ENCODE results near the gene SYCP2. TPM values are rescaled to one million over a fixed set of nuclear protein-coding genes. Genes with fewer than 3 reads are reported as not detected.

SYCP2 gene
- total RNA-seq, 1 donor from 2014 or later, result 5.3 TPM

GRCh38 chr20:59831916-59832270, 101.5 kb downstream of the SYCP2 start:
- intact Hi-C loops (cut with micrococcal nuclease), result no loop called here
- no peak for DNase-seq
- Mint-ChIP-seq H3K9me3 (no peaks in the 10 kb centered on the region), H3K27ac (no peak overlapping the region), H3K27me3 (peaks cover 10% of the 10 kb centered on the region), H3K4me1 (no peaks in the 10 kb centered on the region), H3K36me3 (ENCODE audit: low read depth) (no peaks in the 10 kb centered on the region), H3K4me3 (no peak overlapping the region)

DNA sequence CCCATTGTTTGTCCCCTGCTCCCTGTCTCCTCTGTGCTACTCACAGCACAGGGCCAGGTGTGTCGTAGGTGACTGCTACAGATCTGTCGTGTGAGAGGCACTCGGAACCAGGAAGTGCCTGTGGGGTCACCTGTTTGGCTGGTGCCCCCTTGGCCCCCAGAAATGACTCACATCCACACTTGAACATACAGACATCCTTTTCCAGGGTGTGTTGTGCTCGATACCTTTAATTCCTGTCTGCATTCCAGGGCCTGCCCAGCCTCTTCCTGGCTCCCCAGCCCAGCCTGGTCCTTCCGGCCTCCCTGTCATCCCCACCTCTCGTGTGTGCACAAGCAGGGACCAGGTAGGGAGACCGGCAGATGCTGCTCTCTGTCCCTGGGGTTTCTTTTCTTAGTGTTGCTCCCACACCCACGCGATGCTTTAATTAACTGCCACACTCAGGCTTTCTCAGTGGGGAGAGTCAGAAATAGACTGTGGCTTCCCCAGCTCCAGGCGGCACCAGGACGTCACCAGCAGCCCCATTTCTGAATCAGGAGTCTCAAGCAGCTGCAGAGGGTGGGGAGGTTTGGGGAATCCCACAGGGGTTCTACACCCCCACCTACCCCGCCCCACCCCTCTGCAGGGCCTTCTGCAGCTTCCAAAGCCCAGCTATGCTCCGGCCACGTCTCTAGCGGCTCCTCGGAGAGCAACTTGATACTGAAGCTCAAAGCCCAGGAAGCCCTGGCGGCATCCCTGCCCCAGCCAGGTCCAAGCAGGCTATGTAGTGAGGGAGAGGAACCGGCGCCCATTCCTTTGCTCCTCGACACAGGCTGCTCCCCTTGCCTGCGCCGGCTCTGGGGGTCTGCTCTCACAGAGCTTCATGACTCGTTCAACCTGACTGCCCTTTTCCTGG, 102.2 kb downstream of the SYCP2 start:
- DNase-seq, result no peak
- Mint-ChIP-seq H3K4me1 (no peaks in the 10 kb centered on the region), H3K36me3 (ENCODE audit: low read depth) (no peaks in the 10 kb centered on the region), H3K27ac (no peak overlapping the region), H3K4me3 (no peak overlapping the region), H3K27me3 (peaks cover 10% of the 10 kb centered on the region), H3K9me3 (no peaks in the 10 kb centered on the region)
- intact Hi-C loops (cut with micrococcal nuclease), result no loop called here

GRCh38 chr20:59830665-59831023, 102.8 kb downstream of the SYCP2 start:
- H3K4me3 Mint-ChIP-seq, result no peak overlapping the region
- H3K36me3 Mint-ChIP-seq (ENCODE audit: low read depth), result no peaks in the 10 kb centered on the region
- no peak for DNase-seq
- no peaks in the 10 kb centered on the region for H3K4me1 Mint-ChIP-seq
- no peaks in the 10 kb centered on the region for H3K9me3 Mint-ChIP-seq
- H3K27me3 Mint-ChIP-seq, result peaks cover 6% of the 10 kb centered on the region
- no peak overlapping the region for H3K27ac Mint-ChIP-seq
- intact Hi-C loops (cut with micrococcal nuclease), result no loop called here

DNA sequence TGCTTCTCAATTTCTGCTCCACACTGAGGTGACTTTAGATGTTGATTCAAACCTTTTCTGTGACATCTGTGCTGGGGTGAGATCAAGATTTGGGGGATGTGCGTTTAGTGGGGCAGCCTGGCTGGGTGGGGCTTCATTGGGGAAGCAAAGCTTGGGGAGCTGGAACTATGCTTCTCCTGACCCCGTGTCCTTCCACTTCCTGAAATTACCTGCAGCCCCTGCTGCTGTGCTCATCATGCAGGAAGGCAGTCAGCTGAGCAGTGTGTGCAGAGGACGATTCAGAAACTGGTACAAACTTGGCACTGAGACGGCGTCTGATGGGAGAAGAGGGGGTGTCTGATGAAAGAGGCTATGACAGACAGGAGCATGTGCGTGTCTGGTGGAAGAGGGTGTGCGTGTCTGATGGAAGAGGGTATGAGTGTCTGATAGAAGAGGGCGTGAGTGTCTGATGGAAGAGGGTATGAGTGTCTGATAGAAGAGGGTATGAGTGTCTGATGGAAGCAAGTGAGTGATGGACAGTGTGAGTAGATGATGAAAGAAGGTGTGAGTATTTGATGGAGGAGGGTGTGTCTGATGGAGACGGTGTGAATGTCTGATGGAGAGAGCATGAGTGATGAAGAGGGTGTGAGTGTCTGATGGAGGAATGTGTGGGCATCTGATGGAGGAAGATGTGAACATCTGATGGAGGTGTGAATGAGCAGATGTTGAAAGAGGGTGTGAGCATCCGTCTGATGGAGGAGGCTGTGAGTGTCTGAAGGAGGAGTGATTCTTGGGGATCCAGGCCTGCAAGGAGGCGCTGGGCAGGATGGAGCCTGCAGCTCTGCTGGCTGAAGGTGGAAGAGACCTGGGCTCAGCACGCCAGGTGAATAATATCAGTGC, 103.4 kb downstream of the SYCP2 start:
- no peaks in the 10 kb centered on the region for H3K4me1 Mint-ChIP-seq
- no peaks in the 10 kb centered on the region for H3K36me3 Mint-ChIP-seq (ENCODE audit: low read depth)
- H3K4me3 Mint-ChIP-seq, result no peak overlapping the region
- intact Hi-C loops (cut with micrococcal nuclease), result no loop called here
- no peak for DNase-seq
- H3K27me3 Mint-ChIP-seq, result peaks cover 2% of the 10 kb centered on the region
- no peaks in the 10 kb centered on the region for H3K9me3 Mint-ChIP-seq
- H3K27ac Mint-ChIP-seq, result no peak overlapping the region

GRCh38 chr20:59829054-59829785, 104.2 kb downstream of the SYCP2 start:
- Mint-ChIP-seq H3K36me3 (ENCODE audit: low read depth) (no peaks in the 10 kb centered on the region), H3K27me3 (no peaks in the 10 kb centered on the region), H3K27ac (no peak overlapping the region), H3K4me1 (no peaks in the 10 kb centered on the region), H3K9me3 (no peaks in the 10 kb centered on the region), H3K4me3 (no peak overlapping the region)
- intact Hi-C loops (cut with micrococcal nuclease), result no loop called here
- no peak for DNase-seq

- Mint-ChIP-seq H3K27me3 (no peaks in the 10 kb centered on the region), H3K4me1 (no peaks in the 10 kb centered on the region), H3K36me3 (ENCODE audit: low read depth) (no peaks in the 10 kb centered on the region), H3K27ac (no peak overlapping the region), H3K9me3 (no peaks in the 10 kb centered on the region), H3K4me3 (no peak overlapping the region)
- intact Hi-C loops (cut with micrococcal nuclease), result no loop called here
- no peak for DNase-seq
Observed at GRCh38 chr20:59828125-59829053, 105.0 kb downstream of the SYCP2 start.

DNA sequence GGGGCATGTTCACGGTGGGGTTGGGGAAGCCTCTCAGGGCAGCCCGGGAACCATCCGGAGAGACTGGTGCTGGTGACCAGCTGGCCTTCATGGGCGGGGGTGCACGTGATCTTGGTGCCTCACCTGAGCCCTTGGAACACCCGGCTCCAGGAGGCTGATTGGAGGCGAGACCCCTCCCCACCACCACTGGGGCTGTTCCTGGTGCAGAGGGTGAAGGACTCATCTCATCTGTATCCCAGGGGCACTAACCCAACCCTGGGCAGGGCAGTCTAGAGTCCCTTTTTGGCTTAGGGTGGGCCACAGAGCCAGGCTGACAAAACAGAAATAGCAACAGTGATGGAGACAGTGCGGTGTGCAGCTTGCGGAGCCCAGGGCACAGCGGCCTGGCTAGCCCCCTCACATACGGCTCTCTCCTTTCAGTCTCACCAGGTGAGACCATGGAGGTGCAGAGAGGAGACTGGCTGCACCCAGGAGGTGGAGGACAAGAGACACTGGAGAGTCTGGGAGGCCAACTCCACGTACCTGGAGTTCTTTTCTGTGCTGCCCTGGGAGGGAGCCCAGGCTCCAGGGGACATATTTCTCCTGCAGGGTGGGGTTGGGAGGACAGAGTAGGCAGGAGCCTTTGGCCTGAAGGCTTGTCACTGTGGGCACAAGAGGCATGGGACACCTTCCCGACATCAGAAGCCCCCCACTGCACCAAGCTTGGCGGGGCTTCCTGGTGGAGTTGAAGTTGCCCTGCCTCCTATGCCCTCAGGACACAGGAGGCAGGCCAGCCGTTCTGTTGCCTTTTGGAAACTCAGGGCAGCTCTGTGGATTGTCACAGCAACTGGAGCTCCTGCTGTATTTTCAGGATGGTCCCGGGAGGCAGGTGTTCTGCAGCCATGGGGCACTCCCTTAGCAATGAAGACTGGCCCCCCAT, 106.0 kb downstream of the SYCP2 start:
- intact Hi-C loops (cut with micrococcal nuclease), result no loop called here
- no peaks in the 10 kb centered on the region for H3K9me3 Mint-ChIP-seq
- no peak overlapping the region for H3K4me3 Mint-ChIP-seq
- H3K27ac Mint-ChIP-seq, result no peak overlapping the region
- DNase-seq, result no peak
- no peaks in the 10 kb centered on the region for H3K36me3 Mint-ChIP-seq (ENCODE audit: low read depth)
- H3K27me3 Mint-ChIP-seq, result no peaks in the 10 kb centered on the region
- H3K4me1 Mint-ChIP-seq, result no peaks in the 10 kb centered on the region

GRCh38 chr20:59825944-59826759, 107.3 kb downstream of the SYCP2 start:
- Mint-ChIP-seq H3K4me1 (no peaks in the 10 kb centered on the region), H3K9me3 (no peaks in the 10 kb centered on the region), H3K36me3 (ENCODE audit: low read depth) (no peaks in the 10 kb centered on the region), H3K27me3 (no peaks in the 10 kb centered on the region), H3K4me3 (no peak overlapping the region), H3K27ac (no peak overlapping the region)
- DNase-seq, result no peak
- intact Hi-C loops (cut with micrococcal nuclease), result no loop called here

DNA sequence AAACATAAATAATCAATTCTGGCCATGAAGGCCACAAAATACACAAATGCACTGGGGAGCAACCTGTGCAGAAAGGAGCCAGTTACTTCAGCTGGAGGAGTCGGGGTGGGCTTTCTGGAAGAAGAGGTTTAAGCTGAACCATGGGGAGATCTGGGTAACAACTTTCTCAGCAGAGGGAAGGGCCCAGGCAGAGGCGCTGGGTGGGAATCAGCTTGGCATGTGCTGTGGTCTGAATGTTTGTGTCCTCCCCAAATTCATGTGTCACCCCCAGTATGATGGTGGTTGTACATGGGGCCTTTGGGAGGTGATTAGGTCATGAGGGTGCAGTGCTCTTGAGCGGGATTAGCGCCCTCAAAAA, 107.9 kb downstream of the SYCP2 start:
- Mint-ChIP-seq H3K9me3 (no peaks in the 10 kb centered on the region), H3K4me3 (no peak overlapping the region), H3K27ac (no peak overlapping the region), H3K4me1 (no peaks in the 10 kb centered on the region), H3K27me3 (no peaks in the 10 kb centered on the region), H3K36me3 (ENCODE audit: low read depth) (no peaks in the 10 kb centered on the region)
- DNase-seq, result no peak
- intact Hi-C loops (cut with micrococcal nuclease), result no loop called here

DNA sequence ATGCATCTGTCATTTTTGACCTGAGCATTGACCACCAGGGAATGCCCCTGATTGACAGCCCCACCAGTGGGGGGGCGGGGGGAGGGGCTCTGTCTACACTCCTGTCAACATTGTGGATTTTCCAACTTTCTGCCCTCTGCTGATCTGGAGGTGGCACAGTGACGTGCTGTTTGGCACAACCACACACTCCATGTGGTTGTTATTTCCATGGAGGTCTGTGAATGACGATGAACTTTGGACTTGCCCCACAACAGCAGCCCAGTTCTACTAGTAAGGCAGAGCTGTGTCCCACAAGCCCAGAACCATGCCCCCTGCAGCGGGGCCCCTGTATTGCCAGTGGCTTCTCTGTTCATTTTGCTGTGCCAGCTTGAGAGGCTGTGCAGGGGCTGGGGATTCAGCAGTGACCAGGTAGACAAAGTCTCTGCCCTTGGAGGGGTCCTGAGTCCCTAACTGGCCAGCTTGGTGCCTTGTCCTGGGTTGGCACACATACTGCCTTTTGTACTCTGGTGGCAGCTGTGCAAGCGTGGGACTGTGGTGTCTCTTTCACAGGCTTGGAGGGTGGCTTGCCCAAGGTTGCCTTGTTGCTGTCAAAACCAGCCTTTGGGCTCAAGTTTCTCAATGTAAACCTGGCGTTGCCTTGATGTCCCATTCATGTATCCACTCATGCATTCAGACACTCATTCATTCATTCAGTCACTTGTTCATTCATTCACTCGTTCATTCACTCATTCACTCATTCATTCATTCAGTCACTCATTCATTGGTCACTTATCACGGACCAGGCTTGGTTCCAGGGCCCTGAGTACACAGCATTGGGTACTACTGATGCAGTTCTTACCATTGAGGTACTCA, 108.5 kb downstream of the SYCP2 start:
- Mint-ChIP-seq H3K27ac (no peak overlapping the region), H3K36me3 (ENCODE audit: low read depth) (no peaks in the 10 kb centered on the region), H3K9me3 (no peaks in the 10 kb centered on the region), H3K4me3 (no peak overlapping the region), H3K4me1 (no peaks in the 10 kb centered on the region), H3K27me3 (no peaks in the 10 kb centered on the region)
- intact Hi-C loops (cut with micrococcal nuclease), result no loop called here
- DNase-seq, result no peak

DNA sequence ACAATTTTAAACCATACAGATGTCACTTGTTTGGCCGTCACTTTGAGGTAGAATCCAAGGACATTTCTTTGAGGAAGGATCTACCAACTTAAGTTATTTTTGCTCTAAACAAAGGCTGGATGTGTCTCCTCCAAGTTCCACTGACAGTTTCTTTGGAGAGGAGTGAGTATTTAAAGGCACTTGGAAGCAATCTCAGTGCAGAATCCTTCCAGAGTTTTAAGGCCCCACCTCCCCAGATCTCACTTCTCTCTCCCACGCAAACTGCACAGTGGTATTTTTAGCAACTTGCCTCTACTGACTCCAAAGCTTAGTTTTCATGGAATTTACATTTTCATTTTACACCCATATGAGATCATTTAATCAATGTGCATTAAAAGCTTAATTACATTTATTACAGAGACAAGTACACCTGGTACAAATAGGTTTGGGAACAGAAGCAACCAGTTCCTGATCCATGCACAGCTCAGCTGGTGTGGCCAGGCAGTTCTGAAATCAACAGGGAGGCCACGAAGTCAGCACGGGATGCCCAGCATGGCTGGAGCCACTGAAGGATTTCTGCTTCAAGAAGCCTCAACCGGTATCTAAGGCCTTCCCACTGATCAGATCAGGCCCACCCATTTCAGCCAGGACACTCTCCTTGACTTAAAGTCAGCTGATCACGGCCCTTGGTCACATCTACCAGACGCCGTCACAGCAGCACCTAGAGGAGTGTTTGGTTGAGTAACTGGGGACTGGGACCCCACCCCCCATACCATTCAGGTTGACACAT, 109.8 kb downstream of the SYCP2 start:
- DNase-seq, result no peak
- intact Hi-C loops (cut with micrococcal nuclease), result no loop called here
- Mint-ChIP-seq H3K4me1 (no peaks in the 10 kb centered on the region), H3K27me3 (no peaks in the 10 kb centered on the region), H3K36me3 (ENCODE audit: low read depth) (no peaks in the 10 kb centered on the region), H3K27ac (no peak overlapping the region), H3K9me3 (no peaks in the 10 kb centered on the region), H3K4me3 (no peak overlapping the region)
